Posterior vena cava (tissue), 2 donors: ENCODE data around the gene AKAP9. TPM values are rescaled to one million over a fixed set of nuclear protein-coding genes. Genes with fewer than 3 reads are reported as not detected.
"Not testable (repeated sequence)": the region's sequence is repeated elsewhere in the genome, so short reads cannot be mapped to it uniquely, and the experiment has no call there.

Source experiments
- DNase-seq: peaks from one replicate; pipeline ENCODE4 v3.0.0-alpha.2; 2020; ENCODE audit warnings: low spot score
- intact Hi-C, 2 donors: fragments of 100-400 bp; cut with DNase I; formaldehyde crosslinking; loops; one replicate each; pipeline versions ENCODE4 v1.14.1 to v1.14.2; 2022 to 2023
- total RNA-seq, 2 donors: library from RNA; stranded (reverse); fragmentation: NEBNext Ultra II Directional; extraction: Animal tissue kit (Norgen Biotek cat#: 25700); gene quantifications; one replicate each; pipeline ENCODE4 v1.2.1, GENCODE V29; 2021
- donor health status: DM: yes; HTN: yes; CAD: no.
- donor health status: DM: yes; HTN: yes; CAD: no.

Gene AKAP9
- total RNA-seq, 2 donors from 2014 or later: 45.1 to 46.9 TPM

GRCh38 chr7:92051655-92052054, 111.0 kb downstream of the AKAP9 start:
- intact Hi-C loops: no loop called here
- no peak for DNase-seq

GRCh38 chr7:92052159-92052558, 111.5 kb downstream of the AKAP9 start:
- intact Hi-C loops: no loop called here
- DNase-seq: no peak

- intact Hi-C loops: no loop called here
- DNase-seq: no peak
Observed at GRCh38 chr7:92052684-92053083, 112.0 kb downstream of the AKAP9 start.

GRCh38 chr7:92053312-92053711, 112.7 kb downstream of the AKAP9 start:
- DNase-seq: no peak
- intact Hi-C loops: no loop called here

- intact Hi-C loops: no loop called here
- DNase-seq: no peak
Observed at GRCh38 chr7:92056286-92056685, 115.6 kb downstream of the AKAP9 start.

- intact Hi-C loops: no loop called here
- DNase-seq: no peak
Observed at GRCh38 chr7:92057375-92057774, 116.7 kb downstream of the AKAP9 start.

GRCh38 chr7:92058040-92058439, 117.4 kb downstream of the AKAP9 start:
- intact Hi-C loops: no loop called here
- DNase-seq: no peak

- intact Hi-C loops: no loop called here
- no peak for DNase-seq
Observed at GRCh38 chr7:92058899-92059298, 118.2 kb downstream of the AKAP9 start.

- intact Hi-C loops: no loop called here
Observed at GRCh38 chr7:92061154-92061553, 120.5 kb downstream of the AKAP9 start.

GRCh38 chr7:92064438-92065029, 123.9 kb downstream of the AKAP9 start:
- intact Hi-C loops: no loop called here
- no peak for DNase-seq

More at GRCh38 chr7:92061154-92061553, 120.5 kb downstream of the AKAP9 start:
- DNase-seq: no peak

GRCh38 chr7:92071032-92071431, 130.4 kb downstream of the AKAP9 start:
- intact Hi-C loops: no loop called here
- DNase-seq: no peak

GRCh38 chr7:92072121-92072520, 131.5 kb downstream of the AKAP9 start:
- intact Hi-C loops: no loop called here

GRCh38 chr7:92072708-92073107, 132.0 kb downstream of the AKAP9 start:
- no peak for DNase-seq
- intact Hi-C loops: no loop called here

More at GRCh38 chr7:92072121-92072520, 131.5 kb downstream of the AKAP9 start:
- no peak for DNase-seq

- intact Hi-C loops: no loop called here
- DNase-seq: no peak
Observed at GRCh38 chr7:92075455-92076158, 134.9 kb downstream of the AKAP9 start.

GRCh38 chr7:92076509-92076908, 135.8 kb downstream of the AKAP9 start:
- intact Hi-C loops: no loop called here
- no peak for DNase-seq

GRCh38 chr7:92083922-92084321, 143.3 kb downstream of the AKAP9 start:
- intact Hi-C loops, DNase-seq: not testable (repeated sequence)

GRCh38 chr7:92088266-92088665, 147.6 kb downstream of the AKAP9 start:
- DNase-seq: no peak
- intact Hi-C loops: no loop called here

- intact Hi-C loops: loop anchor here in 1 of 2 donors (10.0 kb wide), 1 partner anchor 423 kb away; no protein-coding TSS in a partner anchor
- no peak for DNase-seq
Observed at GRCh38 chr7:92092210-92092609, 151.5 kb downstream of the AKAP9 start.

- DNase-seq: no peak
- intact Hi-C loops: loop anchor here in 1 of 2 donors (10.0 kb wide), 1 partner anchor 419 kb away; no protein-coding TSS in a partner anchor
Observed at GRCh38 chr7:92095380-92095779, 154.7 kb downstream of the AKAP9 start.

- DNase-seq: no peak
- intact Hi-C loops: no loop called here
Observed at GRCh38 chr7:92100534-92100933, 159.9 kb downstream of the AKAP9 start.

- intact Hi-C loops, DNase-seq: not testable (repeated sequence)
Observed at GRCh38 chr7:92102862-92103261, 162.2 kb downstream of the AKAP9 start.
